Inflammatory macrophage treated with lipopolysaccharide for 1 hour (primary cell): ENCODE results near the gene VPS52.
"Not testable (repeated sequence)": the region's sequence is repeated elsewhere in the genome, so short reads cannot be mapped to it uniquely, and the experiment has no call there.

Experiments used
- DNase-seq, 2 donors: peaks; one replicate each; pipeline ENCODE4 v3.0.0-alpha.2; 2020 to 2022

Gene VPS52

GRCh38 chr6:33248932-33249731 is 22.5 kb downstream of the VPS52 start:
- peak; percentile 97 to 99 for DNase-seq

- DNase-seq: peak in 1 of 2 donors; percentile 8
Observed at GRCh38 chr6:33248643-33248931, 23.1 kb downstream of the VPS52 start.

- peak; percentile 56 to 98 for DNase-seq
Observed at GRCh38 chr6:33247977-33248642, 23.6 kb downstream of the VPS52 start.

GRCh38 chr6:33243476-33243875 is 28.2 kb downstream of the VPS52 start:
- DNase-seq: peak; percentile 38 to 66

GRCh38 chr6:33241968-33242367 is 29.7 kb downstream of the VPS52 start:
- DNase-seq: peak in 1 of 2 donors; percentile 29

- no peak for DNase-seq
Observed at GRCh38 chr6:33237741-33238140, 33.9 kb downstream of the VPS52 start.

GRCh38 chr6:33236852-33237251 is 34.8 kb downstream of the VPS52 start:
- DNase-seq: no peak

- DNase-seq: no peak
Observed at GRCh38 chr6:33236328-33236727, 35.3 kb downstream of the VPS52 start.

GRCh38 chr6:33235221-33235634 is 36.4 kb downstream of the VPS52 start:
- DNase-seq: no peak

- not testable (repeated sequence) for DNase-seq
Observed at GRCh38 chr6:33226503-33227120, 45.1 kb downstream of the VPS52 start.

- DNase-seq: no peak
Observed at GRCh38 chr6:33217681-33218080, 54.0 kb downstream of the VPS52 start.

- no peak for DNase-seq
Observed at GRCh38 chr6:33217246-33217645, 54.4 kb downstream of the VPS52 start.

- DNase-seq: no peak
Observed at GRCh38 chr6:33216117-33216649, 55.5 kb downstream of the VPS52 start.

GRCh38 chr6:33215271-33216116 is 56.2 kb downstream of the VPS52 start:
- DNase-seq: no peak

GRCh38 chr6:33213989-33214335 is 57.7 kb downstream of the VPS52 start:
- DNase-seq: no peak

GRCh38 chr6:33213166-33213988 is 58.3 kb downstream of the VPS52 start:
- DNase-seq: peak; percentile 19 to 27

GRCh38 chr6:33212857-33213165 is 58.9 kb downstream of the VPS52 start:
- DNase-seq: no peak

GRCh38 chr6:33211666-33212422 is 59.8 kb downstream of the VPS52 start:
- no peak for DNase-seq

GRCh38 chr6:33211136-33211535 is 60.5 kb downstream of the VPS52 start:
- DNase-seq: no peak

- DNase-seq: no peak
Observed at GRCh38 chr6:33209856-33210255, 61.8 kb downstream of the VPS52 start.
